GM12892 (cell line): ENCODE results near the gene HERC5.

Experiments used
- POLR2A ChIP-seq: IDR thresholded peaks from 2 replicates; pipeline ENCODE4 v1.6.1; 2011; ENCODE audit warnings: low read depth, low read length, control low read depth
- POLR2AphosphoS5 ChIP-seq: IDR thresholded peaks from 2 replicates; pipeline ENCODE4 v1.6.1; 2011; ENCODE audit warnings: low read depth, low read length, control low read depth

- no peak for TF ChIP-seq POLR2AphosphoS5
- TF ChIP-seq POLR2A: no peak
Observed at GRCh38 chr4:88443486-88443885, 13.4 kb upstream of the HERC5 start.
